ENCODE measurements around the gene MGME1. TPM values are rescaled to one million over a fixed set of nuclear protein-coding genes. Genes with fewer than 3 reads are reported as not detected.

Gene MGME1
- total RNA-seq, 1 donor: 8.3 TPM

DNA sequence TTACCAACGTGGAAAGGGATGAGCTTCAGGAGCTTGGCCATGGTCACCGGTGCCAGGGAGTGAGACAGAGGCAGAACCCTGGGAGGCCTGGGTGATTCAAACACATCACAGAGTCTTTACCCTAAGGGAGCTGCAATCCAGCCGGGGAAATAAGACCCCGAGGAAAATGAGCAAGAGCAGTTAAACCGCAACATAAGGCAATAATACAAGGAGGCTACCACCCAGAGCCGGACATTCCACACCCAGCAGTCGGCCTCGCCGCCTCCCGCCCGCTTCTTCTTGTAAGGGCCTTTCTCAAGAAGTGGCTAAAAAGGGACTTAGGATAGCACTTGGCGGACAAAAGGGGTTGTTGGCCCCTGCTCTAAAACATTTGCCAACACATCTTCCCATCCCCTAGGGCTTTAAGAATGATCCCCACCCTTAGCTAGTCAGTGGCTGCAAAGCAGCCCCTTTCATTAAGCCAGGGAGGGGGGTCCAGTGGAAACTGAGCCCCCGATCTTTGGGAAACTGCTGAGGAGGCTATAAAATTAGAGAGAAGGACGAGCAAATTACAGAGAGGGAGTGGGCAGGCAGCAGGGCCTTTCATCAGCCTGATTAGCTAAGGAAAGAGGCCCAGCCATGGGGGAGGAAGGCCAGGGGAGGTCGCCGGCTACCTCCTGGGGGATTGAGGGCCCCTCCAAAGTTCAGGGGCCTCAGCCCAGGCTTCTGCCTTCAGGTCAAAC is 34.5 kb upstream of the MGME1 start:
- Histone ChIP-seq H3K4me1 (ENCODE audit: insufficient read depth, low read length) (peaks cover 55% of the 10 kb centered on the region), H3K79me2 (ENCODE audit: insufficient read depth, low read length) (no peaks in the 10 kb centered on the region), H3K27ac (ENCODE audit: low read depth, low read length) (peak overlapping the region; percentile 75), H3K4me3 (ENCODE audit: insufficient read depth, low read length) (no peak overlapping the region), H3K36me3 (ENCODE audit: insufficient read depth, low read length) (no peaks in the 10 kb centered on the region), H3K4me2 (ENCODE audit: insufficient read depth, low read length) (peak overlapping the region; percentile 21), H3K9me3 (ENCODE audit: low read depth, low read length) (no peaks in the 10 kb centered on the region), H4K20me1 (ENCODE audit: insufficient read depth, low read length) (no peaks in the 10 kb centered on the region), H3K27me3 (ENCODE audit: insufficient read depth, low read length) (no peaks in the 10 kb centered on the region), H2AFZ (ENCODE audit: low read length) (no peak overlapping the region)
- no peak for TF ChIP-seq CTCF (IDR thresholded peaks at IDR 0.05; ENCODE audit: extremely low read depth, low read depth, low read length)
- peak; percentile 58 for DNase-seq (ENCODE audit: insufficient read length, low spot score, missing footprints)

GRCh38 chr20:17935186-17935585 is 33.6 kb upstream of the MGME1 start:
- Histone ChIP-seq H3K27ac (ENCODE audit: low read depth, low read length) (peak overlapping the region; percentile 75), H3K4me3 (ENCODE audit: insufficient read depth, low read length) (no peak overlapping the region), H3K36me3 (ENCODE audit: insufficient read depth, low read length) (peaks cover 2% of the 10 kb centered on the region), H3K27me3 (ENCODE audit: insufficient read depth, low read length) (no peaks in the 10 kb centered on the region), H4K20me1 (ENCODE audit: insufficient read depth, low read length) (no peaks in the 10 kb centered on the region), H3K4me1 (ENCODE audit: insufficient read depth, low read length) (peaks cover 57% of the 10 kb centered on the region), H2AFZ (ENCODE audit: low read length) (no peak overlapping the region), H3K79me2 (ENCODE audit: insufficient read depth, low read length) (no peaks in the 10 kb centered on the region), H3K4me2 (ENCODE audit: insufficient read depth, low read length) (no peak overlapping the region), H3K9me3 (ENCODE audit: low read depth, low read length) (no peaks in the 10 kb centered on the region)
- peak; percentile 52 for DNase-seq (ENCODE audit: insufficient read length, low spot score, missing footprints)
- no peak for TF ChIP-seq CTCF (IDR thresholded peaks at IDR 0.05; ENCODE audit: extremely low read depth, low read depth, low read length)

DNA sequence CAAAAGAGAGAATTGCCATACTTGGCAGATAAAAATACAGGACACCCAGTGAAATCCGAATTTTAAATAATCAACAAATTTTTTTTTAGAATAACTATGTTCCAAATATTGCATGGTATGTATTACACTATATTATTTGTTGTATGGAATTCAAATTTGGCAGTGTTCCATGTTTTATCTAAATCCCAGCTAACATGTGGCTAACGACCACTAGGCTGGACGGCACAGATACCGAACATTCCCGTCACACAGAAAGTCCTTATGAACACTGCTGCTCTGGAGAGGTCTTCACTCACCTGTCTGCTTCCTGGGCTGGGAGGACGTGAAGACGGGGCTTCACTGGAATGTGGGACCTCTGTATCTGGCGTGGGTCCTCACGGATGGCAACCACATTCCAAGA is 33.1 kb upstream of the MGME1 start:
- Histone ChIP-seq H3K9me3 (ENCODE audit: low read depth, low read length) (no peaks in the 10 kb centered on the region), H3K4me2 (ENCODE audit: insufficient read depth, low read length) (peak overlapping the region; percentile 77), H4K20me1 (ENCODE audit: insufficient read depth, low read length) (peaks cover 2% of the 10 kb centered on the region), H3K36me3 (ENCODE audit: insufficient read depth, low read length) (peaks cover 7% of the 10 kb centered on the region), H2AFZ (ENCODE audit: low read length) (no peak overlapping the region), H3K79me2 (ENCODE audit: insufficient read depth, low read length) (no peaks in the 10 kb centered on the region), H3K4me1 (ENCODE audit: insufficient read depth, low read length) (peaks cover 57% of the 10 kb centered on the region), H3K27ac (ENCODE audit: low read depth, low read length) (peak overlapping the region; percentile 72), H3K4me3 (ENCODE audit: insufficient read depth, low read length) (no peak overlapping the region), H3K27me3 (ENCODE audit: insufficient read depth, low read length) (no peaks in the 10 kb centered on the region)
- TF ChIP-seq CTCF (IDR thresholded peaks at IDR 0.05; ENCODE audit: extremely low read depth, low read depth, low read length): no peak
- DNase-seq (ENCODE audit: insufficient read length, low spot score, missing footprints): no peak

DNA sequence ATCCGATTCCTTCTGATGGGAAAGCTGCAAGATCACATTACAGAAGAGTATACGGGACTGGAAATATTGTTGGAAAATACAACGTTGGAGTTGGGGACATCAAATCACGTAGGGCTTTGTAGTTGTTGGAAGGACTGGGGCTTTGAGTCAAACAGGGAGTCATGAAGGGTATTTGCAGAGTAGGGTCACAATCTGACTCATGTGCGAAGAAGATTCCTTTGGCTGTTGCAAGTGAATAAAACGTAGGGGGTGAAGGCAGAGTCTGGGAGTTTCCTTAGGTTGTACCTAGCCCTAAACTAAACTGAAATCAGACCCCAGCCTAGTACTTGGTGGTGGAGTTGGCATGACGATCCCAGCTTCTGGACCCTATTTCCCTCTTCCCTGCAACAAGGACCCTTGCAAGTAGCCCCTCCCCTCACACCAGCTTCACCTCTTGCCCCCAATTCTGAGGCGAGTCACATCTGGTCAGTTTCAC is 32.5 kb upstream of the MGME1 start:
- Histone ChIP-seq H2AFZ (ENCODE audit: low read length) (no peak overlapping the region), H3K4me1 (ENCODE audit: insufficient read depth, low read length) (peaks cover 57% of the 10 kb centered on the region), H3K36me3 (ENCODE audit: insufficient read depth, low read length) (peaks cover 13% of the 10 kb centered on the region), H4K20me1 (ENCODE audit: insufficient read depth, low read length) (peaks cover 2% of the 10 kb centered on the region), H3K27ac (ENCODE audit: low read depth, low read length) (peak overlapping the region; percentile 72), H3K4me2 (ENCODE audit: insufficient read depth, low read length) (peak overlapping the region; percentile 77), H3K79me2 (ENCODE audit: insufficient read depth, low read length) (no peaks in the 10 kb centered on the region), H3K4me3 (ENCODE audit: insufficient read depth, low read length) (peak overlapping the region; percentile 46), H3K27me3 (ENCODE audit: insufficient read depth, low read length) (no peaks in the 10 kb centered on the region), H3K9me3 (ENCODE audit: low read depth, low read length) (no peaks in the 10 kb centered on the region)
- no peak for TF ChIP-seq CTCF (IDR thresholded peaks at IDR 0.05; ENCODE audit: extremely low read depth, low read depth, low read length)
- peak; percentile 83 for DNase-seq (ENCODE audit: insufficient read length, low spot score, missing footprints)
